ENCODE data around the gene PIGBOS1. TPM values are rescaled to one million over a fixed set of nuclear protein-coding genes. Genes with fewer than 3 reads are reported as not detected.

Gene PIGBOS1
- total and polyA plus RNA-seq, 9 of the 15 experiments (the other 6 are each of a cell fraction or from before 2014, with no cell fraction given) = 25.2 to 76.2 (median 46.0) TPM

DNA sequence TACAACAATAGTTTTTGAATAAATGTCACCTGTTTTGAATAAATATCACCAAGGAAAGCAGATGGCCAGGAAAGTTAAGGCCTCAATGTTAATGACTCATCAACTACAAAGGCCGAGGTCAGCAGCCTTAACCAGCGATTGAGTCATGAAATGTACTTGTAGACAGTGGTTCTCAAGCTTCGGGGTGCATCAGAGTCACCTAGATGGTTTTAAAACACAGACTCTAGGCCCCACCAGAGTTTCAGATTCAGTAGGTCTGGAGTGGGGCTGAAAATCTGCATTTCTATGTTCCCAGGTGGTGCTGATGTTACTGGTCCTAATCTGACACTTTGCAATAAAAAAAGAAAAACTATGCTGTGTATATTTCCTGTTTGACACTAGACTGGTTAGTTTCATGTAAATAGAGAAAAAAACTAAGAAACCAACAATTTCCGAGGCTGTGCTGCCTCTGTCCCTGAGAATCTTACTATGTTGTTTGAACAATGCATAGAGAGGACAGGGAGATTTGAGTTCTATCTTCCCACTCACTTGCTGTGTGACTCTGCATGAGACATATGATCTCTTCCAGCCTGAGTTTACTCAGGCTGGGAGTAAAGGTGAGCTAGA is 39.1 kb downstream of the PIGBOS1 start (continued):
- TF ChIP-seq OTX1 (CRISPR knock-in tag; IDR thresholded peaks at IDR 0.05) (no peak), YY1 (IDR thresholded peaks at IDR 0.05; ENCODE audit: borderline replicate concordance in 1 of 3, control insufficient read depth in 1 of 3, extremely low read depth in 1 of 3, insufficient read depth in 3 of 3, insufficient read length in 1 of 3, insufficient replicate concordance in 2 of 3, low read depth in 1 of 3, low read length in 2 of 3) (no peak), HDAC8 (tag; IDR thresholded peaks at IDR 0.05) (0 out of 2 replicates have a peak, but pooled peaks have one; percentile 18), ZNF444 (CRISPR knock-in tag; IDR thresholded peaks at IDR 0.05) (no peak), TAL1 (IDR thresholded peaks at IDR 0.05) (peak; percentile 86), TEAD4 (IDR thresholded peaks at IDR 0.05; ENCODE audit: low read length) (peak; percentile 90), TEAD4 (CRISPR knock-in tag; IDR thresholded peaks at IDR 0.05; ENCODE audit: borderline replicate concordance) (no peak), MCM3 (IDR thresholded peaks at IDR 0.05) (no peak), NFE2 (IDR thresholded peaks at IDR 0.05; ENCODE audit: low read depth) (peak; percentile 85), CEBPB (tag; IDR thresholded peaks at IDR 0.05) (peak; percentile 36; the same call in 1 of the 2 replicates), KLF6 (CRISPR knock-in tag; IDR thresholded peaks at IDR 0.05; ENCODE audit: borderline replicate concordance) (no peak)
- TF ChIP-seq, protein P1, sequence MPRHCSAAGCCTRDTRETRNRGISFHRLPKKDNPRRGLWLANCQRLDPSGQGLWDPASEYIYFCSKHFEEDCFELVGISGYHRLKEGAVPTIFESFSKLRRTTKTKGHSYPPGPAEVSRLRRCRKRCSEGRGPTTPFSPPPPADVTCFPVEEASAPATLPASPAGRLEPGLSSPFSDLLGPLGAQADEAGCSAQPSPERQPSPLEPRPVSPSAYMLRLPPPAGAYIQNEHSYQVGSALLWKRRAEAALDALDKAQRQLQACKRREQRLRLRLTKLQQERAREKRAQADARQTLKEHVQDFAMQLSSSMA (CRISPR knock-in tag; IDR thresholded peaks at IDR 0.05) = no peak
- TF ChIP-seq, protein P2, sequence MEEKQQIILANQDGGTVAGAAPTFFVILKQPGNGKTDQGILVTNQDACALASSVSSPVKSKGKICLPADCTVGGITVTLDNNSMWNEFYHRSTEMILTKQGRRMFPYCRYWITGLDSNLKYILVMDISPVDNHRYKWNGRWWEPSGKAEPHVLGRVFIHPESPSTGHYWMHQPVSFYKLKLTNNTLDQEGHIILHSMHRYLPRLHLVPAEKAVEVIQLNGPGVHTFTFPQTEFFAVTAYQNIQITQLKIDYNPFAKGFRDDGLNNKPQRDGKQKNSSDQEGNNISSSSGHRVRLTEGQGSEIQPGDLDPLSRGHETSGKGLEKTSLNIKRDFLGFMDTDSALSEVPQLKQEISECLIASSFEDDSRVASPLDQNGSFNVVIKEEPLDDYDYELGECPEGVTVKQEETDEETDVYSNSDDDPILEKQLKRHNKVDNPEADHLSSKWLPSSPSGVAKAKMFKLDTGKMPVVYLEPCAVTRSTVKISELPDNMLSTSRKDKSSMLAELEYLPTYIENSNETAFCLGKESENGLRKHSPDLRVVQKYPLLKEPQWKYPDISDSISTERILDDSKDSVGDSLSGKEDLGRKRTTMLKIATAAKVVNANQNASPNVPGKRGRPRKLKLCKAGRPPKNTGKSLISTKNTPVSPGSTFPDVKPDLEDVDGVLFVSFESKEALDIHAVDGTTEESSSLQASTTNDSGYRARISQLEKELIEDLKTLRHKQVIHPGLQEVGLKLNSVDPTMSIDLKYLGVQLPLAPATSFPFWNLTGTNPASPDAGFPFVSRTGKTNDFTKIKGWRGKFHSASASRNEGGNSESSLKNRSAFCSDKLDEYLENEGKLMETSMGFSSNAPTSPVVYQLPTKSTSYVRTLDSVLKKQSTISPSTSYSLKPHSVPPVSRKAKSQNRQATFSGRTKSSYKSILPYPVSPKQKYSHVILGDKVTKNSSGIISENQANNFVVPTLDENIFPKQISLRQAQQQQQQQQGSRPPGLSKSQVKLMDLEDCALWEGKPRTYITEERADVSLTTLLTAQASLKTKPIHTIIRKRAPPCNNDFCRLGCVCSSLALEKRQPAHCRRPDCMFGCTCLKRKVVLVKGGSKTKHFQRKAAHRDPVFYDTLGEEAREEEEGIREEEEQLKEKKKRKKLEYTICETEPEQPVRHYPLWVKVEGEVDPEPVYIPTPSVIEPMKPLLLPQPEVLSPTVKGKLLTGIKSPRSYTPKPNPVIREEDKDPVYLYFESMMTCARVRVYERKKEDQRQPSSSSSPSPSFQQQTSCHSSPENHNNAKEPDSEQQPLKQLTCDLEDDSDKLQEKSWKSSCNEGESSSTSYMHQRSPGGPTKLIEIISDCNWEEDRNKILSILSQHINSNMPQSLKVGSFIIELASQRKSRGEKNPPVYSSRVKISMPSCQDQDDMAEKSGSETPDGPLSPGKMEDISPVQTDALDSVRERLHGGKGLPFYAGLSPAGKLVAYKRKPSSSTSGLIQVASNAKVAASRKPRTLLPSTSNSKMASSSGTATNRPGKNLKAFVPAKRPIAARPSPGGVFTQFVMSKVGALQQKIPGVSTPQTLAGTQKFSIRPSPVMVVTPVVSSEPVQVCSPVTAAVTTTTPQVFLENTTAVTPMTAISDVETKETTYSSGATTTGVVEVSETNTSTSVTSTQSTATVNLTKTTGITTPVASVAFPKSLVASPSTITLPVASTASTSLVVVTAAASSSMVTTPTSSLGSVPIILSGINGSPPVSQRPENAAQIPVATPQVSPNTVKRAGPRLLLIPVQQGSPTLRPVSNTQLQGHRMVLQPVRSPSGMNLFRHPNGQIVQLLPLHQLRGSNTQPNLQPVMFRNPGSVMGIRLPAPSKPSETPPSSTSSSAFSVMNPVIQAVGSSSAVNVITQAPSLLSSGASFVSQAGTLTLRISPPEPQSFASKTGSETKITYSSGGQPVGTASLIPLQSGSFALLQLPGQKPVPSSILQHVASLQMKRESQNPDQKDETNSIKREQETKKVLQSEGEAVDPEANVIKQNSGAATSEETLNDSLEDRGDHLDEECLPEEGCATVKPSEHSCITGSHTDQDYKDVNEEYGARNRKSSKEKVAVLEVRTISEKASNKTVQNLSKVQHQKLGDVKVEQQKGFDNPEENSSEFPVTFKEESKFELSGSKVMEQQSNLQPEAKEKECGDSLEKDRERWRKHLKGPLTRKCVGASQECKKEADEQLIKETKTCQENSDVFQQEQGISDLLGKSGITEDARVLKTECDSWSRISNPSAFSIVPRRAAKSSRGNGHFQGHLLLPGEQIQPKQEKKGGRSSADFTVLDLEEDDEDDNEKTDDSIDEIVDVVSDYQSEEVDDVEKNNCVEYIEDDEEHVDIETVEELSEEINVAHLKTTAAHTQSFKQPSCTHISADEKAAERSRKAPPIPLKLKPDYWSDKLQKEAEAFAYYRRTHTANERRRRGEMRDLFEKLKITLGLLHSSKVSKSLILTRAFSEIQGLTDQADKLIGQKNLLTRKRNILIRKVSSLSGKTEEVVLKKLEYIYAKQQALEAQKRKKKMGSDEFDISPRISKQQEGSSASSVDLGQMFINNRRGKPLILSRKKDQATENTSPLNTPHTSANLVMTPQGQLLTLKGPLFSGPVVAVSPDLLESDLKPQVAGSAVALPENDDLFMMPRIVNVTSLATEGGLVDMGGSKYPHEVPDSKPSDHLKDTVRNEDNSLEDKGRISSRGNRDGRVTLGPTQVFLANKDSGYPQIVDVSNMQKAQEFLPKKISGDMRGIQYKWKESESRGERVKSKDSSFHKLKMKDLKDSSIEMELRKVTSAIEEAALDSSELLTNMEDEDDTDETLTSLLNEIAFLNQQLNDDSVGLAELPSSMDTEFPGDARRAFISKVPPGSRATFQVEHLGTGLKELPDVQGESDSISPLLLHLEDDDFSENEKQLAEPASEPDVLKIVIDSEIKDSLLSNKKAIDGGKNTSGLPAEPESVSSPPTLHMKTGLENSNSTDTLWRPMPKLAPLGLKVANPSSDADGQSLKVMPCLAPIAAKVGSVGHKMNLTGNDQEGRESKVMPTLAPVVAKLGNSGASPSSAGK (IDR thresholded peaks at IDR 0.05) = no peak
- TF ChIP-seq, protein P3, sequence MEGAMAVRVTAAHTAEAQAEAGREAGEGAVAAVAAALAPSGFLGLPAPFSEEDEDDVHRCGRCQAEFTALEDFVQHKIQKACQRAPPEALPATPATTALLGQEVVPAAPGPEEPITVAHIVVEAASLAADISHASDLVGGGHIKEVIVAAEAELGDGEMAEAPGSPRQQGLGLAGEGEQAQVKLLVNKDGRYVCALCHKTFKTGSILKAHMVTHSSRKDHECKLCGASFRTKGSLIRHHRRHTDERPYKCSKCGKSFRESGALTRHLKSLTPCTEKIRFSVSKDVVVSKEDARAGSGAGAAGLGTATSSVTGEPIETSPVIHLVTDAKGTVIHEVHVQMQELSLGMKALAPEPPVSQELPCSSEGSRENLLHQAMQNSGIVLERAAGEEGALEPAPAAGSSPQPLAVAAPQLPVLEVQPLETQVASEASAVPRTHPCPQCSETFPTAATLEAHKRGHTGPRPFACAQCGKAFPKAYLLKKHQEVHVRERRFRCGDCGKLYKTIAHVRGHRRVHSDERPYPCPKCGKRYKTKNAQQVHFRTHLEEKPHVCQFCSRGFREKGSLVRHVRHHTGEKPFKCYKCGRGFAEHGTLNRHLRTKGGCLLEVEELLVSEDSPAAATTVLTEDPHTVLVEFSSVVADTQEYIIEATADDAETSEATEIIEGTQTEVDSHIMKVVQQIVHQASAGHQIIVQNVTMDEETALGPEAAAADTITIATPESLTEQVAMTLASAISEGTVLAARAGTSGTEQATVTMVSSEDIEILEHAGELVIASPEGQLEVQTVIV (CRISPR knock-in tag; IDR thresholded peaks at IDR 0.05; ENCODE audit: borderline replicate concordance) = no peak
